ENCODE measurements around the gene MAGEF1. TPM values are rescaled to one million over a fixed set of nuclear protein-coding genes. Genes with fewer than 3 reads are reported as not detected.

MAGEF1 gene
- total and polyA plus RNA-seq, 9 of the 15 experiments (the other 6 are each of a cell fraction or from before 2014, with no cell fraction given) = 1.5 to 39.1 (median 19.8) TPM

DNA sequence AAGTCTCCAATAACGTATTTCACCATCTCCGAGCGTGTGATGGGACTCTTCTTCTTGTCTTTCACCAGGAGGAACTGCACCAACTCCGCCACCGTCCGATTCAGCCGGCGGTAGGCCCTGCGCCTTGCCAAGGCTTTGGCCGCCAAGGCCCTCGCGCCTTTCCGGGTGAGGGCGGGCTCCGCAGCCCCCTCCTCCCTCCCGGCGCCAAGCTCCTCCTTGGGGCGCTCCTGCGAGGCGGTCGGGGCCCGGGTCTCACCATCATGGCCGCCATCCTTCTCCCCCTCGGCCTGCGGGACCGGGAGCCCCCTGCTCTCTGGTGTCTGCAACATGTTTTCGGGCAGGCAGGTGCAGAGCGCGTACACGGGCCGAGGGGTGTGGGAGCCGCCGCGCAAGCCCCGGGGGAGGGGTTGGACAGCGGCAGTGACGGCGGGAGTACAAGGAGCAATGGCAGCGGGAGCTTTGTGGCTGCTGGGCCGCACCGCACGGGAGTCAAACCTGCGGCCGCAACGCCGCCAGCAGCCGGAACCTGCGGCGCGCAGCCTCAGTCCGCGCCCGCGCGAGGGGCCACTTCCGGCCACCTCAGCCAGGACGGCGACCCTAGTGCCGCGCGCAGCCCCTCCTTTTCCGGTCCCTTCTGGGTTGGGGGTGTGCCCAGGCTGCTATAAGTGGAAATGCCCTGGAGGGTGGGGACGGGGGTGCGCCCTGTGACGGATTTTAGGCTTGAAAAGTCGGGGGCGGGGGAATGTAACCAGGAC lies at the start of gene MAGEF1 (continued):
- TF ChIP-seq, protein P1, sequence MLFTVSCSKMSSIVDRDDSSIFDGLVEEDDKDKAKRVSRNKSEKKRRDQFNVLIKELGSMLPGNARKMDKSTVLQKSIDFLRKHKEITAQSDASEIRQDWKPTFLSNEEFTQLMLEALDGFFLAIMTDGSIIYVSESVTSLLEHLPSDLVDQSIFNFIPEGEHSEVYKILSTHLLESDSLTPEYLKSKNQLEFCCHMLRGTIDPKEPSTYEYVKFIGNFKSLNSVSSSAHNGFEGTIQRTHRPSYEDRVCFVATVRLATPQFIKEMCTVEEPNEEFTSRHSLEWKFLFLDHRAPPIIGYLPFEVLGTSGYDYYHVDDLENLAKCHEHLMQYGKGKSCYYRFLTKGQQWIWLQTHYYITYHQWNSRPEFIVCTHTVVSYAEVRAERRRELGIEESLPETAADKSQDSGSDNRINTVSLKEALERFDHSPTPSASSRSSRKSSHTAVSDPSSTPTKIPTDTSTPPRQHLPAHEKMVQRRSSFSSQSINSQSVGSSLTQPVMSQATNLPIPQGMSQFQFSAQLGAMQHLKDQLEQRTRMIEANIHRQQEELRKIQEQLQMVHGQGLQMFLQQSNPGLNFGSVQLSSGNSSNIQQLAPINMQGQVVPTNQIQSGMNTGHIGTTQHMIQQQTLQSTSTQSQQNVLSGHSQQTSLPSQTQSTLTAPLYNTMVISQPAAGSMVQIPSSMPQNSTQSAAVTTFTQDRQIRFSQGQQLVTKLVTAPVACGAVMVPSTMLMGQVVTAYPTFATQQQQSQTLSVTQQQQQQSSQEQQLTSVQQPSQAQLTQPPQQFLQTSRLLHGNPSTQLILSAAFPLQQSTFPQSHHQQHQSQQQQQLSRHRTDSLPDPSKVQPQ (CRISPR knock-in tag; IDR thresholded peaks at IDR 0.05; ENCODE audit: borderline replicate concordance) = no peak
- TF ChIP-seq DIDO1 (tag; IDR thresholded peaks at IDR 0.05; ENCODE audit: low read depth) = 0 out of 2 replicates have a peak, but pooled peaks have one; percentile 14
- no peak for TF ChIP-seq SMAD4 (CRISPR knock-in tag; conservative IDR thresholded peaks at IDR 0.05)
- peak; percentile 63 for TF ChIP-seq L3MBTL2 (IDR thresholded peaks at IDR 0.05)
- TF ChIP-seq NFYB (IDR thresholded peaks at IDR 0.05; ENCODE audit: extremely low read depth, insufficient read length) = no peak
- TF ChIP-seq STAG1 (CRISPR knock-in tag; IDR thresholded peaks at IDR 0.05; ENCODE audit: borderline replicate concordance) = no peak
- TF ChIP-seq ETV6 (IDR thresholded peaks at IDR 0.05; ENCODE audit: borderline replicate concordance in 1 of 2, low read depth in 2 of 2, low read length in 1 of 2) = no peak; a peak in 1 of 4 replicates
- TF ChIP-seq ETV6 (CRISPR knock-in tag; IDR thresholded peaks at IDR 0.05; ENCODE audit: borderline replicate concordance) = no peak
- TF ChIP-seq, protein P2, sequence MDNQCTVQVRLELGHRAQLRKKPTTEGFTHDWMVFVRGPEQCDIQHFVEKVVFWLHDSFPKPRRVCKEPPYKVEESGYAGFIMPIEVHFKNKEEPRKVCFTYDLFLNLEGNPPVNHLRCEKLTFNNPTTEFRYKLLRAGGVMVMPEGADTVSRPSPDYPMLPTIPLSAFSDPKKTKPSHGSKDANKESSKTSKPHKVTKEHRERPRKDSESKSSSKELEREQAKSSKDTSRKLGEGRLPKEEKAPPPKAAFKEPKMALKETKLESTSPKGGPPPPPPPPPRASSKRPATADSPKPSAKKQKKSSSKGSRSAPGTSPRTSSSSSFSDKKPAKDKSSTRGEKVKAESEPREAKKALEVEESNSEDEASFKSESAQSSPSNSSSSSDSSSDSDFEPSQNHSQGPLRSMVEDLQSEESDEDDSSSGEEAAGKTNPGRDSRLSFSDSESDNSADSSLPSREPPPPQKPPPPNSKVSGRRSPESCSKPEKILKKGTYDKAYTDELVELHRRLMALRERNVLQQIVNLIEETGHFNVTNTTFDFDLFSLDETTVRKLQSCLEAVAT (IDR thresholded peaks at IDR 0.05) = no peak
- no peak for TF ChIP-seq ZNF561 (CRISPR knock-in tag; conservative IDR thresholded peaks at IDR 0.05)
- TF ChIP-seq ZNF217 (CRISPR knock-in tag; IDR thresholded peaks at IDR 0.05) = no peak
- peak; percentile 42 for TF ChIP-seq RBM22 (IDR thresholded peaks at IDR 0.05; ENCODE audit: low read depth, low read length, poor library complexity, severe bottlenecking)
- TF ChIP-seq SMAD1 (IDR thresholded peaks at IDR 0.05; ENCODE audit: low read depth, low read length, partially characterized antibody) = peak; percentile 53
- TF ChIP-seq ZZZ3 (IDR thresholded peaks at IDR 0.05) = 0 out of 2 replicates have a peak, but pooled peaks have one; percentile 71
- no peak for TF ChIP-seq BRCA1 (IDR thresholded peaks at IDR 0.05)
- TF ChIP-seq BRCA1 (CRISPR knock-in tag; IDR thresholded peaks at IDR 0.05) = no peak
- peak; percentile 33 for TF ChIP-seq ETV1 (tag; conservative IDR thresholded peaks at IDR 0.05; ENCODE audit: low read depth)
- TF ChIP-seq, protein P3, sequence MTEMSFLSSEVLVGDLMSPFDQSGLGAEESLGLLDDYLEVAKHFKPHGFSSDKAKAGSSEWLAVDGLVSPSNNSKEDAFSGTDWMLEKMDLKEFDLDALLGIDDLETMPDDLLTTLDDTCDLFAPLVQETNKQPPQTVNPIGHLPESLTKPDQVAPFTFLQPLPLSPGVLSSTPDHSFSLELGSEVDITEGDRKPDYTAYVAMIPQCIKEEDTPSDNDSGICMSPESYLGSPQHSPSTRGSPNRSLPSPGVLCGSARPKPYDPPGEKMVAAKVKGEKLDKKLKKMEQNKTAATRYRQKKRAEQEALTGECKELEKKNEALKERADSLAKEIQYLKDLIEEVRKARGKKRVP (CRISPR knock-in tag; IDR thresholded peaks at IDR 0.05) = no peak
- peak; percentile 78 for TF ChIP-seq ELF1 (tag; IDR thresholded peaks at IDR 0.05)
- TF ChIP-seq FOXK2 (conservative IDR thresholded peaks at IDR 0.05 in 1 of 2, IDR thresholded peaks at IDR 0.05 in 1 of 2; ENCODE audit: low read depth in 2 of 2) = no peak
- TF ChIP-seq, protein P4, sequence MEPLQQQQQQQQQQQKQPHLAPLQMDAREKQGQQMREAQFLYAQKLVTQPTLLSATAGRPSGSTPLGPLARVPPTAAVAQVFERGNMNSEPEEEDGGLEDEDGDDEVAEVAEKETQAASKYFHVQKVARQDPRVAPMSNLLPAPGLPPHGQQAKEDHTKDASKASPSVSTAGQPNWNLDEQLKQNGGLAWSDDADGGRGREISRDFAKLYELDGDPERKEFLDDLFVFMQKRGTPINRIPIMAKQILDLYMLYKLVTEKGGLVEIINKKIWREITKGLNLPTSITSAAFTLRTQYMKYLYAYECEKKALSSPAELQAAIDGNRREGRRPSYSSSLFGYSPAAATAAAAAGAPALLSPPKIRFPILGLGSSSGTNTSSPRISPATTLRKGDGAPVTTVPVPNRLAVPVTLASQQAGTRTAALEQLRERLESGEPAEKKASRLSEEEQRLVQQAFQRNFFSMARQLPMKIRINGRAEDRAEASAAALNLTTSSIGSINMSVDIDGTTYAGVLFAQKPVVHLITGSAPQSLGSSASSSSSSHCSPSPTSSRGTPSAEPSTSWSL (CRISPR knock-in tag; IDR thresholded peaks at IDR 0.05; ENCODE audit: borderline replicate concordance) = no peak
- TF ChIP-seq ZNF311 (CRISPR knock-in tag; IDR thresholded peaks at IDR 0.05) = no peak
